GM19467 (cell line): ENCODE data around the gene INAFM1.

Experiments used
- ATAC-seq: cut with Tn5 transposase; IDR thresholded peaks from one replicate; pipeline ENCODE4 v1.9.1; 2021; ENCODE audit warnings: mild to moderate bottlenecking, moderate library complexity; ENCODE audit not compliant: unreplicated experiment

INAFM1 gene

GRCh38 chr19:47274071-47274890, at the start of gene INAFM1:
TSS of gene INAFM1 (plus strand) at chr19:47274885. CDS start at chr19:47274920, 35 bp downstream.
- ATAC-seq = peak; percentile 48

GRCh38 chr19:47225746-47226425, 48.8 kb upstream of the INAFM1 start:
- ATAC-seq = peak; percentile 38

GRCh38 chr19:47226426-47227351, 48.0 kb upstream of the INAFM1 start:
- peak; percentile 14 for ATAC-seq

- no peak for ATAC-seq
Measured at GRCh38 chr19:47227352-47228167, 47.1 kb upstream of the INAFM1 start.

GRCh38 chr19:47228168-47228936, 46.3 kb upstream of the INAFM1 start:
- no peak for ATAC-seq

GRCh38 chr19:47228937-47229675, 45.6 kb upstream of the INAFM1 start:
- no peak for ATAC-seq

- ATAC-seq = no peak
Measured at GRCh38 chr19:47229676-47230053, 45.0 kb upstream of the INAFM1 start.

GRCh38 chr19:47230054-47230920, 44.4 kb upstream of the INAFM1 start:
- ATAC-seq = no peak

GRCh38 chr19:47230921-47231214, 43.8 kb upstream of the INAFM1 start, which contains the start of gene BBC3:
TSS of gene BBC3 (minus strand) at chr19:47231199. CDS start at chr19:47228431, 2,768 bp downstream.
- no peak for ATAC-seq

- peak; percentile 27 for ATAC-seq
Measured at GRCh38 chr19:47231215-47232054, 43.2 kb upstream of the INAFM1 start.

GRCh38 chr19:47232422-47233211, 42.1 kb upstream of the INAFM1 start:
- no peak for ATAC-seq

GRCh38 chr19:47236072-47236675, 38.5 kb upstream of the INAFM1 start:
- no peak for ATAC-seq

- ATAC-seq = no peak
Measured at GRCh38 chr19:47239152-47239551, 35.5 kb upstream of the INAFM1 start.

GRCh38 chr19:47239610-47240296, 34.9 kb upstream of the INAFM1 start:
- no peak for ATAC-seq

- ATAC-seq = no peak
Measured at GRCh38 chr19:47240556-47240955, 34.1 kb upstream of the INAFM1 start.
